HG02642 (cell line): ENCODE measurements around the gene FRMD4A.

ENCODE experiments used
- ATAC-seq: cut with Tn5 transposase; IDR thresholded peaks from one replicate; pipeline ENCODE4 v1.9.1; 2021; ENCODE audit warnings: mild to moderate bottlenecking; ENCODE audit not compliant: unreplicated experiment, poor library complexity

The FRMD4A gene

GRCh38 chr10:13705526-13706174 lies 625.1 kb downstream of the FRMD4A start:
- no peak for ATAC-seq

GRCh38 chr10:13704964-13705363 lies 625.8 kb downstream of the FRMD4A start:
- no peak for ATAC-seq

- ATAC-seq, result no peak
Measured at GRCh38 chr10:13703997-13704536, 626.7 kb downstream of the FRMD4A start.

- ATAC-seq, result no peak
Measured at GRCh38 chr10:13703101-13703818, 627.5 kb downstream of the FRMD4A start.

GRCh38 chr10:13701157-13701919 lies 629.4 kb downstream of the FRMD4A start:
- no peak for ATAC-seq

GRCh38 chr10:13700473-13701144 lies 630.1 kb downstream of the FRMD4A start:
- ATAC-seq, result no peak

- ATAC-seq, result no peak
Measured at GRCh38 chr10:13699216-13699615, 631.5 kb downstream of the FRMD4A start.

GRCh38 chr10:13698217-13698616 lies 632.5 kb downstream of the FRMD4A start:
- ATAC-seq, result no peak

- no peak for ATAC-seq
Measured at GRCh38 chr10:13696071-13696470, 634.7 kb downstream of the FRMD4A start.

- no peak for ATAC-seq
Measured at GRCh38 chr10:13695588-13695987, 635.1 kb downstream of the FRMD4A start.

- ATAC-seq, result no peak
Measured at GRCh38 chr10:13693783-13694700, 636.7 kb downstream of the FRMD4A start.

GRCh38 chr10:13690281-13690825 lies 640.4 kb downstream of the FRMD4A start:
- ATAC-seq, result peak; percentile 73

GRCh38 chr10:13686331-13686752 lies 644.4 kb downstream of the FRMD4A start:
- no peak for ATAC-seq

GRCh38 chr10:13685885-13686284 lies 644.8 kb downstream of the FRMD4A start:
- no peak for ATAC-seq

- ATAC-seq, result no peak
Measured at GRCh38 chr10:13684806-13685482, 645.8 kb downstream of the FRMD4A start.

- no peak for ATAC-seq
Measured at GRCh38 chr10:13684252-13684791, 646.4 kb downstream of the FRMD4A start.

GRCh38 chr10:13683017-13683416 lies 647.7 kb downstream of the FRMD4A start:
- ATAC-seq, result no peak

GRCh38 chr10:13681960-13682359 lies 648.8 kb downstream of the FRMD4A start:
- ATAC-seq, result no peak
